Thyroid gland (tissue), 4 donors: Measurements from ENCODE around the gene ARFGAP2. TPM values are rescaled to one million over a fixed set of nuclear protein-coding genes. Genes with fewer than 3 reads are reported as not detected.

Source experiments
- DNase-seq, 2 donors: peaks; one replicate each; pipeline ENCODE4 v3.0.0-alpha.2; 2019
- H3K27ac ChIP-seq, 3 donors: fragments of 200-600 bp; sonication (generic); 1 replicate in 2 of 3; 2 replicates in 1 of 3; pipeline ENCODE4 v1.5.1; 2016 to 2019; ENCODE audit warnings: mild to moderate bottlenecking in 1 of 3, moderate library complexity in 1 of 3
- H3K27me3 ChIP-seq: fragments of 200-600 bp; sonication (generic); one replicate; pipeline ENCODE4 v1.5.1; 2019
- H3K36me3 ChIP-seq, 2 donors: fragments of 200-600 bp; sonication (generic); one replicate each; pipeline ENCODE4 v1.5.1; 2016 to 2019
- H3K4me1 ChIP-seq, 2 donors: fragments of 200-600 bp; sonication (generic); one replicate each; pipeline ENCODE4 v1.5.1; 2017 to 2019
- H3K4me3 ChIP-seq, 3 donors: fragments of 200-600 bp; sonication (generic); replicated peaks in 1 of 3; 1 replicate in 2 of 3; 2 replicates in 1 of 3; pipeline ENCODE4 v1.5.1; 2016; ENCODE audit warnings: mild to moderate bottlenecking in 1 of 3
- H3K9me3 ChIP-seq: fragments of 200-600 bp; sonication (generic); one replicate; pipeline ENCODE4 v1.5.1; 2017
- CTCF ChIP-seq, 6 experiments: fragments of 200-600 bp in 3 of 6; fragments of 450-650 bp in 3 of 6; sonication (generic) in 3 of 6; IDR thresholded peaks; one replicate each; pipeline ENCODE4 v1.5.1; 2016 to 2019; ENCODE audit warnings: antibody characterized with exemption in 6 of 6, mild to moderate bottlenecking in 2 of 6, inconsistent platforms in 1 of 6, moderate library complexity in 1 of 6
- POLR2A ChIP-seq, 2 donors: fragments of 450-650 bp; IDR thresholded peaks; one replicate each; pipeline ENCODE4 v1.6.1; 2017; ENCODE audit warnings: antibody characterized with exemption in 2 of 2, mild to moderate bottlenecking in 2 of 2, moderate library complexity in 1 of 2
- WGBS, 2 donors: methylation state at CpG; one replicate each; pipeline ENCODE4 v1.1.5; 2017; 5-methylcytosine and 5-hydroxymethylcytosine counted together
- intact Hi-C: fragments of 100-400 bp; cut with DNase I; formaldehyde crosslinking; loops from one replicate; pipeline ENCODE4 v1.15.1; 2023
- total RNA-seq, 4 donors: library from RNA; depleted of rRNA; stranded (reverse); fragments of >200 nt; gene quantifications; one replicate each; pipeline ENCODE4 v1.2.3, GENCODE V29; 2016

The ARFGAP2 gene
- 100 to 1,000 TPM; 145 to 194 (median 160) TPM for total RNA-seq

GRCh38 chr11:47176328-47177228, at the start of gene ARFGAP2:
Gene ARFGAP2, minus strand, starts transcription at chr11:47176879. Its CDS starts 26 bp downstream, at chr11:47176853.
- Histone ChIP-seq H3K4me1 (peaks cover 20 to 25% of the 10 kb centered on the region in 2 donors), H3K4me3 (peak within 1 kb of the TSS; percentile 76 to 90 (median 77)), H3K27ac (peak within 1 kb of the TSS; percentile 96 to 98 (median 96)), H3K36me3 (peaks cover 23 to 32% of the 10 kb centered on the region in 2 donors), H3K27me3 (no peaks in the 10 kb centered on the region), H3K9me3 (no peaks in the 10 kb centered on the region)
- TF ChIP-seq POLR2A (IDR thresholded peaks at IDR 0.05): peak in 1 of 2 donors; percentile 53
- no peak for TF ChIP-seq CTCF (IDR thresholded peaks at IDR 0.05)
- intact Hi-C loops: loop anchor here (5.0 kb wide), 2 partner anchors 36 to 181 kb away; partner anchors contain the start of gene DDB2
- DNase-seq: peak; percentile 98
- 0 to 1% methylated on average over 11 to 48 of the region's 89 CpGs for WGBS, 2 donors

GRCh38 chr11:47225552-47226400, 49.1 kb upstream of the ARFGAP2 start:
- no peak for DNase-seq
- Histone ChIP-seq H3K36me3 (no peaks in the 10 kb centered on the region), H3K27me3 (no peaks in the 10 kb centered on the region), H3K9me3 (no peaks in the 10 kb centered on the region), H3K4me1 (no peaks in the 10 kb centered on the region), H3K4me3 (no peak overlapping the region), H3K27ac (no peak overlapping the region)
- WGBS, 2 donors: 92 to 96% methylated on average over 7 of the region's 7 CpGs
- TF ChIP-seq POLR2A (IDR thresholded peaks at IDR 0.05) (no peak), CTCF (IDR thresholded peaks at IDR 0.05) (no peak)
- intact Hi-C loops: no loop called here

- Histone ChIP-seq H3K9me3 (no peaks in the 10 kb centered on the region), H3K27ac (no peak overlapping the region), H3K27me3 (no peaks in the 10 kb centered on the region), H3K36me3 (no peaks in the 10 kb centered on the region), H3K4me3 (no peak overlapping the region), H3K4me1 (no peaks in the 10 kb centered on the region)
- TF ChIP-seq CTCF (IDR thresholded peaks at IDR 0.05) (no peak), POLR2A (IDR thresholded peaks at IDR 0.05) (no peak)
- WGBS, 2 donors: 93 to 99% methylated on average over 2 of the region's 2 CpGs
- intact Hi-C loops: no loop called here
- DNase-seq: no peak
These were observed 46.0 kb upstream of the ARFGAP2 start for GRCh38 chr11:47222696-47223095.

- Histone ChIP-seq H3K4me3 (no peak overlapping the region), H3K27me3 (no peaks in the 10 kb centered on the region), H3K27ac (no peak overlapping the region), H3K36me3 (no peaks in the 10 kb centered on the region), H3K4me1 (peaks cover 16% of the 10 kb centered on the region in 2 donors), H3K9me3 (no peaks in the 10 kb centered on the region)
- 81 to 83% methylated on average over 1 of the region's 1 CpG for WGBS, 2 donors
- intact Hi-C loops: no loop called here
- no peak for TF ChIP-seq CTCF (IDR thresholded peaks at IDR 0.05)
- TF ChIP-seq POLR2A (IDR thresholded peaks at IDR 0.05): no peak
- DNase-seq: no peak
These were observed 43.7 kb upstream of the ARFGAP2 start for GRCh38 chr11:47220401-47220821.
